ENCODE measurements around the gene IGFBP7. TPM values are rescaled to one million over a fixed set of nuclear protein-coding genes. Genes with fewer than 3 reads are reported as not detected.
"Not testable (repeated sequence)": the region's sequence is repeated elsewhere in the genome, so short reads cannot be mapped to it uniquely, and the experiment has no call there.

Gene IGFBP7
- total and polyA plus RNA-seq, 2 donors (not counting 1 experiment from before 2014, with no cell fraction given), result 54.8 to 793 TPM

- no peak overlapping the region for H2AFZ ChIP-seq (ENCODE audit: low read length)
- H3K79me2 ChIP-seq (ENCODE audit: control insufficient read depth, insufficient read depth, low read length), result no peaks in the 10 kb centered on the region
- H3K27me3 ChIP-seq (ENCODE audit: control insufficient read depth, insufficient read depth, low read length), result no peaks in the 10 kb centered on the region
- peaks cover 2% of the 10 kb centered on the region for H3K4me1 ChIP-seq (ENCODE audit: control insufficient read depth, extremely low read depth, insufficient read depth, low read length)
- no peak for DNase-seq (ENCODE audit: low read depth in 2 of 2)
- no peaks in the 10 kb centered on the region for H3K36me3 ChIP-seq (ENCODE audit: control insufficient read depth, insufficient read depth, low read length)
- no peak overlapping the region for H3K9ac ChIP-seq (ENCODE audit: insufficient read depth, low read length)
- no peaks in the 10 kb centered on the region for H4K20me1 ChIP-seq (ENCODE audit: control insufficient read depth, extremely low read depth, insufficient read depth, low read length)
- H3K27ac ChIP-seq (ENCODE audit: insufficient read depth, low read length), result no peak overlapping the region
- H3K4me3 ChIP-seq (replicated peaks in 1 of 4; ENCODE audit: control extremely low read depth in 1 of 4, insufficient read depth in 1 of 4, low read depth in 3 of 4, low read length in 4 of 4), result no peak overlapping the region
- TF ChIP-seq, protein P1, sequence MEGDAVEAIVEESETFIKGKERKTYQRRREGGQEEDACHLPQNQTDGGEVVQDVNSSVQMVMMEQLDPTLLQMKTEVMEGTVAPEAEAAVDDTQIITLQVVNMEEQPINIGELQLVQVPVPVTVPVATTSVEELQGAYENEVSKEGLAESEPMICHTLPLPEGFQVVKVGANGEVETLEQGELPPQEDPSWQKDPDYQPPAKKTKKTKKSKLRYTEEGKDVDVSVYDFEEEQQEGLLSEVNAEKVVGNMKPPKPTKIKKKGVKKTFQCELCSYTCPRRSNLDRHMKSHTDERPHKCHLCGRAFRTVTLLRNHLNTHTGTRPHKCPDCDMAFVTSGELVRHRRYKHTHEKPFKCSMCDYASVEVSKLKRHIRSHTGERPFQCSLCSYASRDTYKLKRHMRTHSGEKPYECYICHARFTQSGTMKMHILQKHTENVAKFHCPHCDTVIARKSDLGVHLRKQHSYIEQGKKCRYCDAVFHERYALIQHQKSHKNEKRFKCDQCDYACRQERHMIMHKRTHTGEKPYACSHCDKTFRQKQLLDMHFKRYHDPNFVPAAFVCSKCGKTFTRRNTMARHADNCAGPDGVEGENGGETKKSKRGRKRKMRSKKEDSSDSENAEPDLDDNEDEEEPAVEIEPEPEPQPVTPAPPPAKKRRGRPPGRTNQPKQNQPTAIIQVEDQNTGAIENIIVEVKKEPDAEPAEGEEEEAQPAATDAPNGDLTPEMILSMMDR (conservative IDR thresholded peaks at IDR 0.05 in 1 of 2, IDR thresholded peaks at IDR 0.05 in 1 of 2; ENCODE audit: low read depth in 1 of 2, low read length in 2 of 2), result no peak
- no peak for TF ChIP-seq EZH2 (IDR thresholded peaks at IDR 0.05; ENCODE audit: low read length, missing control alignments)
- no peak overlapping the region for H3K4me2 ChIP-seq (ENCODE audit: extremely low read depth, insufficient read depth, low read length)
- no peaks in the 10 kb centered on the region for H3K9me3 ChIP-seq (ENCODE audit: control insufficient read depth, insufficient read depth, low read depth, low read length)
Measured at GRCh38 chr4:57051524-57051923, 58.7 kb downstream of the IGFBP7 start.

DNA sequence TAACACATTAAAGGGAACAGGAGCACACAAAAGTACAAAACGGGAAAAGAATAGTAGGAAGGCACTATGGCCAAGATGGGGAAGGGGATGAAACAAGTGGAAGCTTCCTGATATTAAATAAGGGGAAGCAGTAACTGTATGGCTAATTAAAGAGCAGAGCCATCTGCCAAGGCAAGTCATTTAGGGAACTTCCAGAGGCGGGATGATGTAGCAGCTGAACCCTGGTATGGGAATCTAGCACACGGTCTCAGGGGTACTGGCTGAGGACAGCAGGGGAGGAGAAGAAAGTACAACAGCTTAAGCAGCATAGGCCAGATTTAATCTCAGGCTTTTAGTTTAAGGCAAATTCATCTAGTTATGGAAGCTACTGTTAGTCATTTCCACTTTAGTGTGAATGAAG lies 59.1 kb downstream of the IGFBP7 start:
- Histone ChIP-seq H3K4me2 (ENCODE audit: extremely low read depth, insufficient read depth, low read length) (no peak overlapping the region), H3K9ac (ENCODE audit: insufficient read depth, low read length) (no peak overlapping the region), H4K20me1 (ENCODE audit: control insufficient read depth, extremely low read depth, insufficient read depth, low read length) (no peaks in the 10 kb centered on the region), H3K9me3 (ENCODE audit: control insufficient read depth, insufficient read depth, low read depth, low read length) (no peaks in the 10 kb centered on the region), H3K4me1 (ENCODE audit: control insufficient read depth, extremely low read depth, insufficient read depth, low read length) (peaks cover under 1% of the 10 kb centered on the region), H3K4me3 (replicated peaks in 1 of 4; ENCODE audit: control extremely low read depth in 1 of 4, insufficient read depth in 1 of 4, low read depth in 3 of 4, low read length in 4 of 4) (no peak overlapping the region), H3K36me3 (ENCODE audit: control insufficient read depth, insufficient read depth, low read length) (no peaks in the 10 kb centered on the region), H3K27ac (ENCODE audit: insufficient read depth, low read length) (no peak overlapping the region), H3K27me3 (ENCODE audit: control insufficient read depth, insufficient read depth, low read length) (no peaks in the 10 kb centered on the region), H3K79me2 (ENCODE audit: control insufficient read depth, insufficient read depth, low read length) (no peaks in the 10 kb centered on the region), H2AFZ (ENCODE audit: low read length) (no peak overlapping the region)
- no peak for DNase-seq (ENCODE audit: low read depth in 2 of 2)
- TF ChIP-seq, protein P1 (conservative IDR thresholded peaks at IDR 0.05 in 1 of 2, IDR thresholded peaks at IDR 0.05 in 1 of 2; ENCODE audit: low read depth in 1 of 2, low read length in 2 of 2), result no peak
- no peak for TF ChIP-seq EZH2 (IDR thresholded peaks at IDR 0.05; ENCODE audit: low read length, missing control alignments)

DNA sequence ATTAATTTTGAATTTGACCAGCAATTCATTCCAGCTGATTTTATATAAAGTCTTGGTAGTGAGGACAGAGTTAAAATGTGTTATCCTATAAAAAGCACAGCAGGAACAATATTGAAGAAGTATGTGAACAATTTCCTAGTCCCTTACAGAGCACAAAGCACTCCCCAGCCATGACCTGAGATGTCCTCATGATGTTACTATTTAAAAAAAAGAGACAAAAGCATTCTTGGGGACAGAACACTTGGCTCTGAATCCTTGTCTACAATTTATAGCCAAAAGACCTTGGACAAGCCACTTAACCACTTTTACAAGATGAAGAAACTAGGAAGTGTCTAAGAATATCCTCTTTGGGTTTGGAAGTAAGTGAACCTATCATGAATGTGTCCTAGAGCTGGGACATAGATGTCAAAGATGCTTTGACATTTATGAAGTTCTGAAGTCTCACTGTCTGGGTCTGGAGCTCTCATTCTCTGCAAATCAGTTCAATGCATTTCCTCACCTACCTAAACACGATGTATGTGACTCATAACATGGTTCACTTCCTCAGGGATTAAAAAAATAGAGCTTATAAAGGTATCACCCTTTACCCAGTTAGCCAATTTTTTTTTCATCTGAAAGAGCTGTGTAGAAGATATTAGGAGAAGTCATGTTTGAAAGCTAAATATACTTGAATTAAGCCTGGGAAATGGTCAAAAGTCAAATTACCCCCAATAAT lies 61.4 kb downstream of the IGFBP7 start:
- peaks cover 8% of the 10 kb centered on the region for H3K4me1 ChIP-seq (ENCODE audit: control insufficient read depth, extremely low read depth, insufficient read depth, low read length)
- no peak for TF ChIP-seq EZH2 (IDR thresholded peaks at IDR 0.05; ENCODE audit: low read length, missing control alignments)
- TF ChIP-seq, protein P1 (conservative IDR thresholded peaks at IDR 0.05 in 1 of 2, IDR thresholded peaks at IDR 0.05 in 1 of 2; ENCODE audit: low read depth in 1 of 2, low read length in 2 of 2), result no peak
- no peak overlapping the region for H3K4me2 ChIP-seq (ENCODE audit: extremely low read depth, insufficient read depth, low read length)
- DNase-seq (ENCODE audit: low read depth in 2 of 2), result peak in 1 of 2 donors; percentile 39
- no peaks in the 10 kb centered on the region for H3K36me3 ChIP-seq (ENCODE audit: control insufficient read depth, insufficient read depth, low read length)
- H3K9me3 ChIP-seq (ENCODE audit: control insufficient read depth, insufficient read depth, low read depth, low read length), result no peaks in the 10 kb centered on the region
- H3K79me2 ChIP-seq (ENCODE audit: control insufficient read depth, insufficient read depth, low read length), result no peaks in the 10 kb centered on the region
- H3K4me3 ChIP-seq (replicated peaks in 1 of 4; ENCODE audit: control extremely low read depth in 1 of 4, insufficient read depth in 1 of 4, low read depth in 3 of 4, low read length in 4 of 4), result no peak overlapping the region
- no peak overlapping the region for H3K27ac ChIP-seq (ENCODE audit: insufficient read depth, low read length)
- no peaks in the 10 kb centered on the region for H4K20me1 ChIP-seq (ENCODE audit: control insufficient read depth, extremely low read depth, insufficient read depth, low read length)
- no peak overlapping the region for H3K9ac ChIP-seq (ENCODE audit: insufficient read depth, low read length)
- no peak overlapping the region for H2AFZ ChIP-seq (ENCODE audit: low read length)
- H3K27me3 ChIP-seq (ENCODE audit: control insufficient read depth, insufficient read depth, low read length), result no peaks in the 10 kb centered on the region

DNA sequence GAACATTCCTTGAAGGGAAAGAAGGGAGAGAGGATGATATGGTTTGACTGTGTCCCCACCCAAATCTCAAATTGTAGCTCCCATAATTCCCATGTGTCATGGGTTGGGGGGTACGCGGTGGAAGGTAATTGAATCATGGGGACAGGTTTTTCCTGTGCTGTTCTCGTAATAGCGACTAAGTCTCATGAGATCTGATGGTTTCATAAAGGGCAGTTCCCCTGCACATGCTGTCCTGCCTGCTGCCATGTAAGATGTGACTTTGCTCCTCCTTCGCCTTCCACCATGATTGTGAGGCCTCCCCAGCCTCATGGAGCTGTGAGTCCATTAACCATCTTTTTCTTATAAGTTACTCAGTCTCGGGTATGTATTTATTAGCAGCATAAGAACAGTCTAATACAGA lies 63.1 kb downstream of the IGFBP7 start:
- H2AFZ ChIP-seq (ENCODE audit: low read length); H3K4me2 ChIP-seq (ENCODE audit: extremely low read depth, insufficient read depth, low read length); H3K36me3 ChIP-seq (ENCODE audit: control insufficient read depth, insufficient read depth, low read length); DNase-seq (ENCODE audit: low read depth in 2 of 2); H3K27ac ChIP-seq (ENCODE audit: insufficient read depth, low read length); H3K9me3 ChIP-seq (ENCODE audit: control insufficient read depth, insufficient read depth, low read depth, low read length); H3K4me3 ChIP-seq (replicated peaks in 1 of 4; ENCODE audit: control extremely low read depth in 1 of 4, insufficient read depth in 1 of 4, low read depth in 3 of 4, low read length in 4 of 4); H3K9ac ChIP-seq (ENCODE audit: insufficient read depth, low read length); H3K27me3 ChIP-seq (ENCODE audit: control insufficient read depth, insufficient read depth, low read length); H3K79me2 ChIP-seq (ENCODE audit: control insufficient read depth, insufficient read depth, low read length); H4K20me1 ChIP-seq (ENCODE audit: control insufficient read depth, extremely low read depth, insufficient read depth, low read length): not testable (repeated sequence)
- peaks cover 18% of the 10 kb centered on the region for H3K4me1 ChIP-seq (ENCODE audit: control insufficient read depth, extremely low read depth, insufficient read depth, low read length)
